ENCODE data around the gene NMRK1.
A peak's percentile ranks its signal among the peaks of the same experiment; 100 is the strongest.

Gene NMRK1

GRCh38 chr9:75101004-75101588 is 13.1 kb upstream of the NMRK1 start:
- no peak for DNase-seq (ENCODE audit: low spot score)

- DNase-seq (ENCODE audit: low spot score): no peak
Measured at GRCh38 chr9:75096796-75097195, 8.8 kb upstream of the NMRK1 start.

- no peak for DNase-seq (ENCODE audit: low spot score)
Measured at GRCh38 chr9:75092766-75093165, 4.8 kb upstream of the NMRK1 start.

GRCh38 chr9:75090579-75090978 is 2.6 kb upstream of the NMRK1 start:
- no peak for DNase-seq (ENCODE audit: low spot score)

GRCh38 chr9:75089373-75089766 is 1.4 kb upstream of the NMRK1 start:
- DNase-seq (ENCODE audit: low spot score): no peak

- no peak for DNase-seq (ENCODE audit: low spot score)
Measured at GRCh38 chr9:75088646-75089372, 854 bp upstream of the NMRK1 start.

- peak; percentile 57 for DNase-seq (ENCODE audit: low spot score)
Measured at GRCh38 chr9:75087289-75087823, 599 bp downstream of the NMRK1 start.

GRCh38 chr9:75086541-75087288 is 1.2 kb downstream of the NMRK1 start:
- no peak for DNase-seq (ENCODE audit: low spot score)

- no peak for DNase-seq (ENCODE audit: low spot score)
Measured at GRCh38 chr9:75085640-75086039, 2.3 kb downstream of the NMRK1 start.

GRCh38 chr9:75084081-75084672 is 3.8 kb downstream of the NMRK1 start:
- no peak for DNase-seq (ENCODE audit: low spot score)

GRCh38 chr9:75083188-75083970 is 4.6 kb downstream of the NMRK1 start:
- DNase-seq (ENCODE audit: low spot score): no peak

GRCh38 chr9:75081632-75082031 is 6.3 kb downstream of the NMRK1 start:
- DNase-seq (ENCODE audit: low spot score): no peak

GRCh38 chr9:75072895-75073294 is 15.1 kb downstream of the NMRK1 start:
- DNase-seq (ENCODE audit: low spot score): no peak

- no peak for DNase-seq (ENCODE audit: low spot score)
Measured at GRCh38 chr9:75071530-75072122, 16.3 kb downstream of the NMRK1 start.

- no peak for DNase-seq (ENCODE audit: low spot score)
Measured at GRCh38 chr9:75069171-75069570, 18.8 kb downstream of the NMRK1 start.

GRCh38 chr9:75067894-75068293 is 20.1 kb downstream of the NMRK1 start:
- no peak for DNase-seq (ENCODE audit: low spot score)

GRCh38 chr9:75065510-75065909 is 22.4 kb downstream of the NMRK1 start:
- DNase-seq (ENCODE audit: low spot score): no peak

GRCh38 chr9:75064307-75065025 is 23.5 kb downstream of the NMRK1 start:
- no peak for DNase-seq (ENCODE audit: low spot score)

GRCh38 chr9:75063556-75064305 is 24.2 kb downstream of the NMRK1 start:
- DNase-seq (ENCODE audit: low spot score): no peak

GRCh38 chr9:75061169-75061568 is 26.8 kb downstream of the NMRK1 start:
- DNase-seq (ENCODE audit: low spot score): no peak

Measured in hematopoietic multipotent progenitor cell treated with erythropoietin and hydrocortisone succinate and interleukin-3 and kit ligand, for 15 days (in vitro differentiated cells).